DOHH2 (cell line): Measurements from ENCODE around the gene TNFAIP8L3.

Source experiments
- CTCF ChIP-seq: fragments of 200-600 bp; sonication (generic); IDR thresholded peaks from one replicate; pipeline ENCODE4 v1.5.1; 2014; ENCODE audit warnings: antibody characterized with exemption, mild to moderate bottlenecking, low read depth, low read length; ENCODE audit not compliant: poor library complexity, severe bottlenecking
- EZH2phosphoT487 ChIP-seq: fragments of 200-600 bp; sonication (generic); IDR thresholded peaks from 2 replicates; pipeline ENCODE4 v1.6.1; 2017; ENCODE audit warnings: borderline replicate concordance, mild to moderate bottlenecking, antibody characterized with exemption, low read length, moderate library complexity, mixed read lengths

GRCh38 chr15:51007131-51007666 lies 87.5 kb downstream of the TNFAIP8L3 start:
- TF ChIP-seq EZH2phosphoT487 = no peak
- no peak for TF ChIP-seq CTCF
